Dedifferentiated amniotic fluid mesenchymal stem cell (primary cell): ENCODE data around the gene TDRD12.
"Not testable (repeated sequence)": the region's sequence is repeated elsewhere in the genome, so short reads cannot be mapped to it uniquely, and the experiment has no call there.

Source experiments
- DNase-seq: peaks from one replicate; pipeline ENCODE4 v3.0.0-alpha.2; 2016; ENCODE audit errors: extremely low spot score

The TDRD12 gene

GRCh38 chr19:32746631-32747196, 27.1 kb downstream of the TDRD12 start:
- DNase-seq: not testable (repeated sequence)

- no peak for DNase-seq
Measured at GRCh38 chr19:32748497-32748896, 28.9 kb downstream of the TDRD12 start.

GRCh38 chr19:32748948-32749347, 29.4 kb downstream of the TDRD12 start:
- no peak for DNase-seq

GRCh38 chr19:32749361-32749760, 29.8 kb downstream of the TDRD12 start:
- DNase-seq: no peak

- no peak for DNase-seq
Measured at GRCh38 chr19:32750441-32751055, 31.0 kb downstream of the TDRD12 start.

- DNase-seq: no peak
Measured at GRCh38 chr19:32751066-32751465, 31.5 kb downstream of the TDRD12 start.

- DNase-seq: no peak
Measured at GRCh38 chr19:32757189-32757588, 37.6 kb downstream of the TDRD12 start.

GRCh38 chr19:32765365-32765764, 45.8 kb downstream of the TDRD12 start:
- DNase-seq: not testable (repeated sequence)

- DNase-seq: no peak
Measured at GRCh38 chr19:32767951-32768679, 48.5 kb downstream of the TDRD12 start.

- DNase-seq: no peak
Measured at GRCh38 chr19:32771596-32771995, 52.0 kb downstream of the TDRD12 start.

- no peak for DNase-seq
Measured at GRCh38 chr19:32773126-32773525, 53.6 kb downstream of the TDRD12 start.

GRCh38 chr19:32779082-32779481, 59.5 kb downstream of the TDRD12 start:
- no peak for DNase-seq

GRCh38 chr19:32781280-32781679, 61.7 kb downstream of the TDRD12 start:
- no peak for DNase-seq

GRCh38 chr19:32782089-32782488, 62.5 kb downstream of the TDRD12 start:
- not testable (repeated sequence) for DNase-seq

GRCh38 chr19:32787161-32787813, 67.7 kb downstream of the TDRD12 start:
- DNase-seq: not testable (repeated sequence)

GRCh38 chr19:32787895-32788294, 68.3 kb downstream of the TDRD12 start:
- DNase-seq: not testable (repeated sequence)

GRCh38 chr19:32789429-32789828, 69.9 kb downstream of the TDRD12 start:
- no peak for DNase-seq

GRCh38 chr19:32798201-32798600, 78.6 kb downstream of the TDRD12 start:
- no peak for DNase-seq

- no peak for DNase-seq
Measured at GRCh38 chr19:32800191-32800590, 80.6 kb downstream of the TDRD12 start.

- DNase-seq: no peak
Measured at GRCh38 chr19:32800754-32801153, 81.2 kb downstream of the TDRD12 start.

GRCh38 chr19:32802840-32803239, 83.3 kb downstream of the TDRD12 start:
- DNase-seq: no peak

- no peak for DNase-seq
Measured at GRCh38 chr19:32808236-32808635, 88.7 kb downstream of the TDRD12 start.

GRCh38 chr19:32809254-32809653, 89.7 kb downstream of the TDRD12 start:
- DNase-seq: no peak
